HG02678 (cell line): Measurements from ENCODE around the gene NEK10.
"Not testable (repeated sequence)": the region's sequence is repeated elsewhere in the genome, so short reads cannot be mapped to it uniquely, and the experiment has no call there.

Source experiments
- ATAC-seq: cut with Tn5 transposase; IDR thresholded peaks from one replicate; pipeline ENCODE4 v1.9.1; 2021; ENCODE audit warnings: mild to moderate bottlenecking, moderate library complexity; ENCODE audit not compliant: unreplicated experiment

Gene NEK10

DNA sequence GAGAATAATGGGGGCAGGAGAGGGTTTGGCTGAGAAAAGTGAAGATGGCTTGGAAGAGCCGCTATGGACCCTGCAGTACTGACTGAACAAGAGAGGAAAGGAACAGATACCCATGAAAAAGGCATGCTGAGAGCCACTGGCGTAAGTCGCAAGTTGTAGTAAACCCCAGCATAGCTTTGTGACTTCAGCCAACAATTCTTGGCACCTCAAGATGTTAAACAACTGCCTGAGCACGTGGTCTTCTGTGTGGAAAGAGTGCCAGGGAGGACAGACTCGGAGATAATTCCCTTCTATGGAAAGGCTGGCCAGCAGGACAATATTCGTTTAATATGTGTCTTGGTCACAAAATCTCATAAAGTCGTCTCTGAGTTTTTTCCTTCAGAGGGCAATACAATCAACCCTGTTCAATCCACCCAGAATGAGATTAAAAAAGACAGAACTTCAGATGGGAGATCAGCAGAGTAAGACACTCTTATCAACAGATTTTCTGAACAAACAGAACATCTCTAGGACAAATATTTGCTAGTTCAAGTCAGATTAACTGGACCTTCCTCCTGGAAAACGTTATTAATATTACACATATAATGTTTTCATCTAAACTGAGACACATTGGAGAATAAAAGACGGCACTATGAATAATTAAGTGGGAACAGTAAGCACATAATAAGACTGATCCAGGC, 49.2 kb downstream of the NEK10 start:
- ATAC-seq: no peak

DNA sequence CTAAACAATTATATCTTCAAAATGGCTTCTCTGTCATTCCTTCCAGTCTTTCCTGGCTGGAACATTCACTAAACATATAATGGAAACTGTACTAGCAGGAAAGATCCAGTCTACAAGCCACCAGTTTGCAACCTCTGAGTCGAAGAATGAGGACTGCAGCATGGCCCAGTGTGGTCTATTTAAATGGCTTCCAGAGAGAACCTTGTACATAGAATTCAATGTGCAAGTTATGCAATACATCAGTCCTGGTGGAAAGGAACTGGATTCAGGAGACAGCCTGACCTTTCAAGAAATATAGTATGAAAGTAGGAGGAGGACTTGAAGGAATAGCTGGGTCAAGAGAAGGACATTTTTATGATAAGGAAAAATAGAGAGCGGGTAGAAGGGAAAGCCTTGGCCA, 49.9 kb downstream of the NEK10 start:
- no peak for ATAC-seq

DNA sequence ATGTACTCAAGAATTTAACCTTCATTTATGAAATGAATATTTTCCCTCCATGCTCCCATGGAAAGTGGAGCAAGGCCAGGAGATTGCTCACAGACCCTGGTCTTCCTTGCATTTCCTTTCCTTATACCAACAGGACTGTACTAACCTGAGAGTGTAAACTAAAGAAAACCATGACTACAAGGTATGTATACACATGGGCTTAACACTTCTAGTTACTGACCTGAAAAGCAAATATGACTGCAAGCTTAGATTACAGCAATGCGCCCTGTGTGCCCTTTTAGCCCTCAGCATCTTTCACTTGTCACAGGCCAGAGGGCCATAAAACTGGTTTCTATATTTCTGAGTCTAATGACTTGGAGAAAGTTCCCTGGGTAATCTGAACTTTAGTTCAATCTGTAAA, 52.1 kb downstream of the NEK10 start:
- ATAC-seq: no peak

DNA sequence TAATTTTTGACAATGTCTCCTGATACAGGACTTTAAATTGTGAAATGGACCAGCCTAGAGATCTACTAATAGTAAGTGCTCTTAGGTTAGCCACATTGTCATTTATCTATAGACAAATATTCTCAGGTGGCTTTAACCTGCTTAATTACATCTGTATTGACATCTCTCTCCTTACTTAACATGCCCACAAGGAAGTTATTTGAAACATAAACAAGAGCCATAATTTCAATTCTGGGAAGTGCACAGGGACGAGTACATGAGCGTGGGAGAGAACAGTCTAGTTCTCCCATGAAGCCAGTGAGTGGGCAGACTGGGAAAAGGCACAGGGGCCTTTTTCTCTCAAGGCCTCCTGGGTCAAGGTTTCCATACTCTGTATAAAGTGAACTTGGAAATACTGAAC, 54.2 kb downstream of the NEK10 start:
- ATAC-seq: no peak

DNA sequence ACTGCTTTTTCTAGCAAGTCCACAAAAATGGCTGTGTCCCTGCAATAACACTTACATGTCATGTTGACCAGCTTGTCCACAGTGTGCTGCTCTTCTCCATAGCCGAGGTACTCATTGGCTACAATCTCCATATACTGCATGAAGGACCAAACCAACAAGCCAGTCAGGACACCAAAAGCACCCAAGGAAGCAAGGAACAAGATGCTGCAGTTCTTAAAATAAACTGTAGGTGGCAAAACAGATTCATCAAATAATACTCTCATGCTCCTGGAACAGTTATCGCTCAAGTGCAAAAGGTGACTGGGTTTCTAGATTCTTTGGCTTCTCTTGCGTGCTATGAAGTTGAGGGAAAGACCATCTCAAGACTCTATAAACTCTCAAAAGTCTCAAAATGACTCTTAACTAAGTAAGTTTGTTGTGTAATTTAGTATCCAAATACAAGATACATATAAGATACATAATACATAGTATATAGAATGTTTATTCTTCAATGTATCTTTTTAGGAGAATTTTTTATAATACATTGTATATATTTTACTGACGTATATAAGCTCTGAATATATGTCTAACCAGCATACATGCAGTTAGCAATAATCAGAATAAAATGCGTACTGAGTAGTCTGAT, 57.0 kb downstream of the NEK10 start:
- ATAC-seq: peak; percentile 93

DNA sequence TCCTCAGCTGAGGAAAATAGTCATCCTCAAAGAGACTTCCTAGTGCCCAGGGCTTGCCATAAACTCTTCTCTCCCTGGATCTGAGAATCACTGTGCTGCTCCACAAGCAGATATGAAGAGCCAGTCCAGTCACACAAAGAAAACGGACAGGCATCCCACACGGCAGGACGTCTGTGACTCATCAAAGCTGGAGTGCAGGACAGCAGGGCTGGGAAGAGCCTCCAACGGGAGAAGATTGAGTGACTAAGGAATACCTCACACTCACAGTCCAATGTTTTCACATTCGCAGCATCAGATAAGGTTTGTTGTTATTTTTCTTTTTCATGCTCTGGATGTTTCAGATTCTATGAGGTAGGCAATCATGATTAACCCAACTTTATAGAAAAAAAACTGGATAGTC, 57.8 kb downstream of the NEK10 start:
- no peak for ATAC-seq

DNA sequence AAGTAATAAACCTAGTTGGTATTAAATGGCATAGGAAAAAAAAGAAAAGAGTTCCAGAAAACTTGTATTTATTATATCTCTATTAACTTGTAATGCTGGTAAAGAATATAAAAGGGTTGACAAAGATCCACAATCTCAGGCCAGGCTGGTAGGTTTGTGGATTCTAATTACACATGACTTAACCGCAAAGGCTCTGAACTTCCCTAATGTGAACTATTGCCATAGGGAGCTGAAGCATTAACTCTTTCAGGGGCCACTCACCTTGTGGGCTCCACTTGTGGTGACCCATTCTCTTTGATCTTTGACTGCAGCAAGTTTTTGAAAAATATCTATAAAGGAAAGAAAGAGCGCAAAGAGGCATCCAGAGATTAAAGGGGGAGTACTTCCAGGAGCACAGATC, 58.5 kb downstream of the NEK10 start:
- ATAC-seq: no peak

DNA sequence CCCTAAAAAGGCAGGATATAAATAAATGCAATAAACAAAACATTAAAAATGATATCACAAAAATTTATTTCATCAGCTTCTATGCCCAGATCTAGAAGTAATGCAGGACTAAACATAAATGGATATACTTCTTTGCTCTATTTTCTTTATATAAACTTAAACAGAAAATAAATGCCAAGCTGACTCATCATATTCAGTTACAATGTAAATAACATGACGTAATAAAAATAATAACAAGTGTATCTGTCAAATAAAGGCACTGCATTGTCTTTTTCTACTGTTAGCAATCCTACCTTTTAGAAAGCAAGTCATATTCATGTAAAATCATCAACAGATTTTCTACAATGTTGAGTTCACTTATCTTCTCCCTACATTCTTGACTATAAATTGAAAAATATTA, 61.6 kb downstream of the NEK10 start:
- no peak for ATAC-seq

DNA sequence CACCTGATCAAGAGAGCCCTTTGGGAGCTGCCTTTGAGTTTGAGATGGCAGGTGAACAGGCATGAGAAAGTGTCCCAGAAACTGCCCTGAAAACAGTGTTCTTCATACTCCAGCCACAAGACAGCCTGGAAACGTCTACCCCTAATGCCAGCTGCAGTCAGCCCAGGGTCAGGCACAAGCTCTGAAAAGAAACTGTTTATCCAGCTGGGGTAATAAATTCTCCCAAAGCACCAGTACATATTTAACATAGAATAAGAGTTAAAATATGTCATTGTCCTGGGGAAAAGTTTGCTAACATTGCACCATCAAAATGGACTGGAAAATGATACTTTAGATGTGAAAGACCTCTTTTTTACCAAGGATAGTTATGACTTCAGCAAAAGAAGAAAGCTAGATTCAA, 66.3 kb downstream of the NEK10 start:
- ATAC-seq: no peak

DNA sequence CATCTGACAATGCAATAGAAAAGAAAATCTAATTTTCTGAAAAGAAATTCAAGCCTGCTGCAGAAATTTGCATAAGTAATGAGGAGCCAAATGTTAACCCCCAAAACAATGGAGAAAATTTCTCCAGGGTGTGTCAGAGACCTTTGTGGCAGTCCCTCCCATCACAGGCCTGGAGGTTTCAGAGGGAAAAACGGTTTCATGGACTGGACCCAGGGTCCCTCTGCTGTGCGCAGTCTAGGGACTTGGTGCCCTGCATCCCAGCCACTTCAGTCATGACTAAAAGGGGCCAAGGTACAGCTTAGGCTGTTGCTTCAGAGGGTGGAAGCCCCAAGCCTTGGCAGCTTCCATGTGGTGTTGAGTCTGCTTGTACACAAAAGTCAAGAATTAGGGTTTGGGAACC, 70.2 kb downstream of the NEK10 start:
- not testable (repeated sequence) for ATAC-seq

DNA sequence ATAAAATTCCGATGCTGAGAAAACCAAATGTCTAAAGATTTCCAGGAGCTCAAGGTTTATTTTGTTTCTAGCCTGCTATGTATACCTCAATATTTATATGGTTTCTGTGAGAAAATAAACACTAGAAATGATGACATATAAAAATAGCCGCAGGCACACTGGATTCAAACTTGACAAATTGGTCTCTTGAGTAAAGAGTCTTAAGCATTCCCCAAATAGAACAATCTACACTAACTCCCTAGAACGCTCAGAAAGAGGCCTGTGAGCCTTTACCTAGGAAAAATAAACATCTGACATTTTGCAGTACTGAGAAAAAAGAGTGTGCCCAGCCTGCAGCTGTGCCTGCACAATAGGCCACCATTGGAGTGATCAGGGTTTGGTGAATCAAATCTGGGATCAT, 75.2 kb downstream of the NEK10 start:
- ATAC-seq: no peak

DNA sequence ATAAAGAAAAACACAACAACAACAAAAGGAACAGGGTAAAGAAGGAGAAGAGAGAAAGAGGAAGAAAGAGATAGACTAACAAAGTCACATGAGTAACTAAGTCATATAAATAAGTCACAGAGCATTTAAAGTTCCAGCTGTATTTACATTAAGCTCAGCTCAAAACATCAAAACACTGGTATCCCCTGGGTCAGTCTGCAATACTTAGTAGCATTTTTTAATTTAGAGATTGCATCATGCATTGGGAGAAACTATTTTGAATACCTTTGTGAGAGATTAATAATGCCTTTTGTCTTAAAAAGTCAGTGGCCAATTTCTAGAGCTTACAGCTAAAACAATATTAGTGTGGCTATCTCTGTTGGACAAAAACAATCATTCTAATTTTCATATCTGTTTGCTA, 78.4 kb downstream of the NEK10 start:
- ATAC-seq: no peak

DNA sequence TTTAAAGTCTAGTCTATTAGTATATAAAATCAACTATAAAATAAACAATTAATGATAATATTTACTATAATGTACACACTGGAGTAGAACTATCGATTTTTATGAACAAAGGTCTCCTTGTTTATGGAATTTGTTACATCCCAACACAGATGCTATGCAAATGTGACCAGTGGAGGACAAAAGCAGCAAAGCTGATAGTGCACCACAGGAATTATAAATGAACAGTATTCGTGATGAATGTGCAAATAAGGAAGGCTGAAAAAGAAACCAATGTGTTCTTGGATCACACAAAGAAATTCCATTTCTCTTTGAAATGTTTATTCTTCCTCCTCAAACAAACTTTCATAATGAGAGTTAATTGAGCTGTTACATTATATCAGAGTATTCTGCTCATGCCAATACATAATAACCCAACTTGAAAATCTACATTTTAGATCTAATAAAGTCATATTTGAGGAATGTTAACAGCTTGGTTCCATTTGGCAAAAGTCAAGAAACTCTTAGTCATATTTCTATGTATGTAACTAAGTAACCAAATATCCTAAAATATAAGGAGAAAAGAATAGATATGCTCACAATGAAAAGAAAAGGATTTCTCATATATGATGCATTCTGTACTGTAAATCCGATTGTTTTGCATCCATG, 79.3 kb downstream of the NEK10 start:
- ATAC-seq: no peak

DNA sequence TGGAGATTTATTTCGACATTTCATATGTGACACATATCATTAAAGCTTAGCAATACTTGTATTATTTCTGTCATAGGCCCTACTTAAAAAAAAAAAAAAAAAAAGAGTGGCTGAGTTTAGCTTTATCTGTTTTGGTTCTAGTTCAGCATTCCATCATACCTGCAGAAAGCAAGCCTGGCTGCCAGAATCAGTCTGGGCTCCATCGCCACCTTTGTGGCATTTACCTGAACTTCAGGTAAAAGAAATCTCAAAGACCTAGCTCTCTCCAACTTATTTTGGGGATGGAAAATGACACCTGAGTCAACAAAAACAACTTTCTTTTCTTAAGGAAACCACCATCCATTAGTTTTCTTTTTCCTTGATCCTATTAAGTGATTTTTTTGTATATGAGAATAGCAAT, 82.1 kb downstream of the NEK10 start:
- no peak for ATAC-seq

DNA sequence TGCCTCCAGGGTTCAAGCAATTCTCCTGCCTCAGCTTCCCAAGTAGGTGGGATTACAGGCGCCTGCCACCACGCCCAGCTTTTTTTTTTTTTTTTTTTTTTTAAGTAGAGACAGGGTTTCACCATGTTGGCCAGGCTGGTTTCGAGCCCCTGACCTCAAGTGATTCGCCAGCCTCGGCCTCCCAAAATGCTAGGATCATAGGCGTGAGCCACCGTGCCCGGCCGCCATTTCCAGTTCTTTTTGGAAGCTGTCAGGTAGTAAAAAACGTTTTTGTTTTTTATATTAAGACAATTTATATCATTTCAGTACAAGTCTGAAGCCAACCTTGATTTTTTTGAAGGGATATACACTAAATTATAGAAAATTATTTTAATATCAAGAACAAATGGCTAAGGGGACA, 82.7 kb downstream of the NEK10 start:
- not testable (repeated sequence) for ATAC-seq

DNA sequence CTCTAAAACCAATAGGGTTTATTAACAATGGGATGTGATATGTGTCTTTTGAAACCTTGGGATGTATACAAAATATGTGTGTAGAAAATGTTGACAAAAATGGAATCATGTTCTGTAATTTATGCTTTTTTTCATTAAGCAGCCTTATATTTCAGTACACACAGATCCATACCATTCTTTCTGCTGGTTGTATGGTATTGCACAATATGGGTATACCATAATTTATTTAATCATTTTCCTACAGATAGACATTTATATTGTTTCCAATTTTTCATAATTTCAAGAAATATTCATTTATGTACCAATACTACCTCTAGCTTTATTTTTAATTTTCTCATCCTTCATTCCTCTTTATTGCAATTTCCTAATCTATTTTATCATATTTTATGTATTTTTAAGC, 83.5 kb downstream of the NEK10 start:
- ATAC-seq: no peak

DNA sequence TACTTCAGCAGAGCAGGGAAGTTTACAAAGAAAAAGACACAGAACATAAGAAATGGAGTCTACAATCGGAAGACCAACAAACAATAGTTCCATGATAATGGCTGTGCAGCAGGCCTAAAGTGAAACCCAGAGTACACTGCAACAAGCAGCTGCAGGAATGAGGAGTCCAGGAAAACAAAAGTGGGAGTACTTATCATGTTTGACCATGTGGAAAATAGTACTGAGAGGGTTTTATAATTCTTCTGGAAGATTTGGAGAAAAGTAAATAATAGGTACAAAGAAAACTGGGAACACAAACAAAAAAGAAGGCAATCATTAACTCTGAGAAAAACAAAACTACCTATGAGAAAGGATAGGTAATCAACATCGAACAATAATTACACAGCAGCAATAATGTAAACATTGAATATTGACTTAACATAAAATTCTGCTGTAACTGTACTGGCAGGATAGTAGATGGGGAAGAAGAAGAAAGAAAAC, 87.5 kb downstream of the NEK10 start:
- ATAC-seq: no peak

DNA sequence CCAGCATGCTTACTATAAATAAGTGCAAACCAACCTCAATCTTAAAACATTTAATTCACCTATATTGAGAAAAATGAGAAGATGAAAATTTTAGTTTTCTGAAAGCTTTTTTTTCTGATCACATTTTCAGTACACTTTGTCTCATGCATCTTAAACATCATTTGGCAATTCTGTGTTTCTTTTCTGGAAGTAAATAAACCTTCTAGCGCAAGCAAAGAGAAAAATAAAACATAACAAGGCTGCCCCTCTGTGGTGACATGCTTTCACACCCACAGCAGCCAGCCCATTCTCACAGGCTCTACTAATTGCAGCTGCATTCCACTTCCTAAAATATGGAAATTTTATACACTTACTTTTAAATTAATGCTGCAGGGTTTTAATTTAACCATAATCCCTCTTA, 90.1 kb downstream of the NEK10 start:
- no peak for ATAC-seq

DNA sequence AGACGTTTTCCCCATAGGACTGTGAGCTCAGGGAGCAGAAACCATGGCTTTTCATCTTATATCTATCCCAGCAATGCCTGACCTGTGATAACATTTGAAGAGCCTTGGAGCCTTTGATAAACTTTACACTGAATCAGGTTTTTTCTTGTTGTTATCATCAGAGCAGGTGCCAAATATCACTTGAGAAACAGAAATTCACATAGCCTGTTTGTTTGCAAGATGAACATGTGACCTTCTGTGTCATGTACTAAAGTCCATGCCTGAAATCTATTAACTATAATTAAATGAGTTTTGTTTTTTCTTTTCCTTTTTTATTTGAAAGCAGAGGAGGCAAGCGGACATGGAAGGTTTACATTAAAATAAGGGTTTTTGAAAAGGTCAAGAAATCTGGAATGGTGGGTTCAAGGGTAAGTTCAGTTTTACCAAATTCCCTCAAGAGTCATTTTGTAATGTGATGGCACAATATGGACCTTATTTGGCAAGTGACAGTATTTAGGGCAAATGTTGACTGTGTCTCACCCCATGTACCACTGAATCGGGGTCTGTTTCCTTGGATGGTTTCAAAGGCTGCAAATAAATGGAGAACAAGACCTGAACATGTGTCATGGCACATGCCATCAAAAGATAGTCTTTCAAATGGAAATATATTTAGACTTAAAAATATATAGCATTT, 90.7 kb downstream of the NEK10 start:
- no peak for ATAC-seq

DNA sequence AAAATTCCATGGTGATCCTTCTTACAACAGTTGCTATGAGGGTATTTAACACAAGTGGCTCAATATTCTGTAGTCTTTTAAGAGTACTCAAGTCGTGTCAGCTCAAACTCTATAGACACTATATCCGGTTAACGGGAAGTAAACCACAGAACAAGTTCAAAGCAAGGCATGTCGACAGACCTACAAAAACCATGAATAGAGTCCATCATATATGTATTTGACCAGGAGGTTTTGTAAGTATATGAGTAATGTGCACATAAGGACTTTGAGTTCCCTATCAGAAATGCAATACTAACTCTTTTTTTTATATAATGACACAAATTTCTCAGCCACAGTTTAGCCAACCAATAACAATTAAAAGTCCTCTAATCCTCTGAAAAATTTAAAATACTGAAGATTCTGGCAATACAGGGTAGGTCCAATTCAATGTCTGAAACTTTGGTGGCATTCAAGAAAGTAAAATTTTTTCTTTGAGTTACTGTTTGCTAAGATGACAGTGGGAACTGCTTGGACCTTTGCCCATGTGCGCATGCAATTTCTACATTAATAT, 93.7 kb downstream of the NEK10 start:
- ATAC-seq: no peak

DNA sequence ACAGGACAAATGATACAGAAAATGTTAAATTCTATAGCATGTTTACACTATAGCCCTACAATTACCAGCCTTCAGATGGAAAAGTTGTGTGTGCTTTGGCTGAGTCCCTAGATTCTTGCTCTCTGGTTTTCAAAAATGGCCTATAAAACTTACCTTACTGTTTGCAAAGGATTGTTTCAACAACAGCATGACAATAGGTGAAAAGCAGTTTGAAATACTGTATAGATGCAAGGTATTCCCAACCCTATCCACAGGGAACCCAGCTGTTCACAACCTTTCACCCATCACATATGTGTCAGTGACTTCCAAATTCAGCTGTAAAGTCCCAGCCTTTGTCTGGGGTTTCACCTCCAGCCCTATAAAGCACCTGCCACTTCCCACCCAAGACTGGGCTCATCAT, 97.3 kb downstream of the NEK10 start:
- no peak for ATAC-seq

DNA sequence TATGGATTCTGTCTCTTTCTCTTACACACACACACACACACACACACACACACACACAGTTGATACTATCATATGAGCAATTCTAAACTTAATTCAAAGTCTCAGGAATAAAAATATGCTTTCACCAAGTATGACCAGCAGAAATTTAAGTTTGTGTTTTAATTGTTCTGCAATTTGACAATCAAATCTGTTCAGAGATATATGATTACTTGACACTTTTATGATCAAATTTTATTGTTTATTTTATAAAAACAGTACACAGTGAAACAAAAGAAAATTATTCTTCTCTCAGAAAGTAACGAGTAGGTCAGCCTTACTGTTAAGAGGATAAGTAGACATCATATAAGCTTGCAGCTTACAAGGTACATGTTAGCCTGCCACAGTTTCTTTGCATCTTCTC, 114.3 kb downstream of the NEK10 start:
- no peak for ATAC-seq
